ENCODE measurements around the gene CHN2. TPM values are rescaled to one million over a fixed set of nuclear protein-coding genes. Genes with fewer than 3 reads are reported as not detected.
A peak's percentile ranks its signal among the peaks of the same experiment; 100 is the strongest.

Gene CHN2
- total RNA-seq, 1 experiment from 2014 or later, result 5.1 TPM

DNA sequence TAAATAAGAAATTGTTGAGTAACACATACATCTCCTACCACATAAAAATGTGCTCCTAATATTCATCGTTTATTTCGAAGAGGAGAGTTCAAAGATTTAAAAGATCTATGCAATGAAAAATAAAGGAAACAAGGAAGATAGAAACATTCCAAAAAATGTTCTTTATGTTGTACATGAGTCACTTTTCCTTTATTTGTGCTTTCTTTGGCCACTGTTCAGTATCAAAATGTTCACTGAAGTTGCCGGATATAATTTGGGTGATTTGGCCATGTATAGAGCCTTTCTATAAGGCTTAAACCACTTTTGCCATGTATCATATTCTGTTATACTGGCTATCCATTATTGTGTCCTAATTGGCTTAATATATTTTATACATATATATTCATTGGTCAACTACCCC lies 306.1 kb downstream of the CHN2 start:
- ChIA-PET POLR2A (no interaction called here), CTCF (interaction anchor here (1.3 kb wide), 1 partner anchor 9 kb away, joined by 4 read pairs; no protein-coding TSS in a partner anchor)
- H3K4me3 Mint-ChIP-seq (ENCODE audit: unreplicated experiment), result no peak overlapping the region
- no TSS peak for BruUV-seq (replicated peaks)
- no peaks in the 10 kb centered on the region for H3K27me3 Mint-ChIP-seq (ENCODE audit: insufficient read depth, unreplicated experiment)
- TF ChIP-seq, protein P1, sequence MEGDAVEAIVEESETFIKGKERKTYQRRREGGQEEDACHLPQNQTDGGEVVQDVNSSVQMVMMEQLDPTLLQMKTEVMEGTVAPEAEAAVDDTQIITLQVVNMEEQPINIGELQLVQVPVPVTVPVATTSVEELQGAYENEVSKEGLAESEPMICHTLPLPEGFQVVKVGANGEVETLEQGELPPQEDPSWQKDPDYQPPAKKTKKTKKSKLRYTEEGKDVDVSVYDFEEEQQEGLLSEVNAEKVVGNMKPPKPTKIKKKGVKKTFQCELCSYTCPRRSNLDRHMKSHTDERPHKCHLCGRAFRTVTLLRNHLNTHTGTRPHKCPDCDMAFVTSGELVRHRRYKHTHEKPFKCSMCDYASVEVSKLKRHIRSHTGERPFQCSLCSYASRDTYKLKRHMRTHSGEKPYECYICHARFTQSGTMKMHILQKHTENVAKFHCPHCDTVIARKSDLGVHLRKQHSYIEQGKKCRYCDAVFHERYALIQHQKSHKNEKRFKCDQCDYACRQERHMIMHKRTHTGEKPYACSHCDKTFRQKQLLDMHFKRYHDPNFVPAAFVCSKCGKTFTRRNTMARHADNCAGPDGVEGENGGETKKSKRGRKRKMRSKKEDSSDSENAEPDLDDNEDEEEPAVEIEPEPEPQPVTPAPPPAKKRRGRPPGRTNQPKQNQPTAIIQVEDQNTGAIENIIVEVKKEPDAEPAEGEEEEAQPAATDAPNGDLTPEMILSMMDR (IDR thresholded peaks at IDR 0.05; ENCODE audit: unreplicated experiment), result no peak
- intact Hi-C loops (cut with micrococcal nuclease), result no loop called here
- peaks cover 15% of the 10 kb centered on the region for H3K4me1 Mint-ChIP-seq (ENCODE audit: insufficient read depth, unreplicated experiment)
- H3K27ac Mint-ChIP-seq (ENCODE audit: low read depth, unreplicated experiment), result no peak overlapping the region
- no peaks in the 10 kb centered on the region for H3K9me3 Mint-ChIP-seq (ENCODE audit: unreplicated experiment)
- peak; percentile 37 for DNase-seq (ENCODE audit: unreplicated experiment)
- H3K36me3 Mint-ChIP-seq (ENCODE audit: insufficient read depth, unreplicated experiment), result peaks cover 2% of the 10 kb centered on the region

DNA sequence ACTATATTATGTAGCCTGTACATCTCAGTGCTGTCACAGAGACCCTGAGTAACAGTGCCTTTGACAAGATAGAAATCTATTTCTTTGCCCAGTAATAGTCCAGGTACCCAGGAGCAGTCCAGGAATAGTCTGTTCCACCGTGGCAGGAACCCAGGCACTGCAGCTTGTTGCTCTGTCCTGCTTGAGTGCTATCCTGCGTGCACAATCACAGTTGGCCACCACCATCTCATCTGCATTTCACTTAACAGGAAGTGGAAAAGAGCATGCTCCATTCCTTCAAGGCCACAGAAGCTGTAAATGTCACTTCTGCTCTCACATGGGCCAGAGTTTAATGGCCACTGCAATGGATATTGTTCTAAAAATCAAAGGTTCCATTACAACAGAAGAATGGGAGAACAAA lies 307.6 kb downstream of the CHN2 start:
- Mint-ChIP-seq H3K27ac (ENCODE audit: low read depth, unreplicated experiment) (no peak overlapping the region), H3K9me3 (ENCODE audit: unreplicated experiment) (no peaks in the 10 kb centered on the region), H3K36me3 (ENCODE audit: insufficient read depth, unreplicated experiment) (no peaks in the 10 kb centered on the region), H3K4me3 (ENCODE audit: unreplicated experiment) (no peak overlapping the region), H3K27me3 (ENCODE audit: insufficient read depth, unreplicated experiment) (no peaks in the 10 kb centered on the region), H3K4me1 (ENCODE audit: insufficient read depth, unreplicated experiment) (peaks cover 15% of the 10 kb centered on the region)
- POLR2A ChIA-PET, result no interaction called here
- TF ChIP-seq, protein P1 (IDR thresholded peaks at IDR 0.05; ENCODE audit: unreplicated experiment), result no peak
- intact Hi-C loops (cut with micrococcal nuclease), result no loop called here
- CTCF ChIA-PET, result interaction anchor here (0.7 kb wide), 1 partner anchor 144 kb away, joined by 3 read pairs; no protein-coding TSS in a partner anchor
- no peak for DNase-seq (ENCODE audit: unreplicated experiment)
- no TSS peak for BruUV-seq (replicated peaks)

DNA sequence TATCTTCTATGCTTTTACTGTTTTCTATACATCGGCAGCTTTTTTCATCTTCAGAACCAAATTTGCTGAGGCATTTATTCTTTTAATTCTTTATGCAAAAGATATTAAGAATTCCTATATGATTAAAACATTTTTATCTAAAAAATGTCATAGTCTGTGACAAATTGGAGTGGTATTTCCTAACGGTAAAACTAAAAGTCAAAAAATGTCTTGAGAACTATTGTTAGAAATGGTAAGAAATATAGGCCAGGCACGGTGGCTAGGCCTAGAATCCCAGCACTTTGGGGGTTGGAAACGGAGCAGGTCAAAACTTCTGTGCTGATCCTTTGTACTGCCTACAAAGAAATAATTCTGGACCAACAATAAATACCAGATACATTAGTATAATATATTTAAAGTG lies 311.4 kb downstream of the CHN2 start:
- Mint-ChIP-seq H3K36me3 (ENCODE audit: insufficient read depth, unreplicated experiment) (no peaks in the 10 kb centered on the region), H3K9me3 (ENCODE audit: unreplicated experiment) (no peaks in the 10 kb centered on the region), H3K27ac (ENCODE audit: low read depth, unreplicated experiment) (no peak overlapping the region), H3K27me3 (ENCODE audit: insufficient read depth, unreplicated experiment) (no peaks in the 10 kb centered on the region), H3K4me3 (ENCODE audit: unreplicated experiment) (no peak overlapping the region), H3K4me1 (ENCODE audit: insufficient read depth, unreplicated experiment) (peaks cover 7% of the 10 kb centered on the region)
- TF ChIP-seq, protein P1 (IDR thresholded peaks at IDR 0.05; ENCODE audit: unreplicated experiment), result no peak
- ChIA-PET CTCF (no interaction called here), POLR2A (no interaction called here)
- DNase-seq (ENCODE audit: unreplicated experiment), result no peak
- no TSS peak for BruUV-seq (replicated peaks)
- intact Hi-C loops (cut with micrococcal nuclease), result no loop called here

DNA sequence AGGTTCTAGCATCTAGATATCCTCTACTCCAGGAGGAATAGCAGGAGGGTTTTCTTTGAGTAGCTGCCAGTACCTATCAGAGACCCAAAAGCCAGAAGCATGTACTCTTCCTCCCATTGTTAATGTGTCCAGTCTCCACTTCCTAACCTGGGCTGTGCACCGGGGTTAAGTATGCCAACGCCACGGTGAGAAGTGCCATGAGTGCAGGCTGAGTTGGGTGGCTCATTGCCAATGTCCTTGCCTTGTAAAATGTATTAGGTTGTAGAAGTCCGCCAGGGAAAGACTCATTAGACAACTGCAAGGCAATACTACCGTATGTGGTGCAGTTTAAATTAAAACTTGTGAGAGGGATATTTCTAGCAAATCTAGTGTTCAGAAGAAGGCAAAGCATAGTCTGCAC lies 314.0 kb downstream of the CHN2 start:
- ChIA-PET POLR2A (no interaction called here), CTCF (interaction anchor here (0.6 kb wide), 1 partner anchor 593 kb away, joined by 4 read pairs; no protein-coding TSS in a partner anchor)
- no peaks in the 10 kb centered on the region for H3K4me1 Mint-ChIP-seq (ENCODE audit: insufficient read depth, unreplicated experiment)
- intact Hi-C loops (cut with micrococcal nuclease), result no loop called here
- no TSS peak for BruUV-seq (replicated peaks)
- TF ChIP-seq, protein P1 (IDR thresholded peaks at IDR 0.05; ENCODE audit: unreplicated experiment), result no peak
- no peak overlapping the region for H3K27ac Mint-ChIP-seq (ENCODE audit: low read depth, unreplicated experiment)
- H3K4me3 Mint-ChIP-seq (ENCODE audit: unreplicated experiment), result no peak overlapping the region
- no peak for DNase-seq (ENCODE audit: unreplicated experiment)
- H3K36me3 Mint-ChIP-seq (ENCODE audit: insufficient read depth, unreplicated experiment), result no peaks in the 10 kb centered on the region
- no peaks in the 10 kb centered on the region for H3K9me3 Mint-ChIP-seq (ENCODE audit: unreplicated experiment)
- no peaks in the 10 kb centered on the region for H3K27me3 Mint-ChIP-seq (ENCODE audit: insufficient read depth, unreplicated experiment)
